K562 (cell line): ENCODE data around the gene UBR3. TPM values are rescaled to one million over a fixed set of nuclear protein-coding genes. Genes with fewer than 3 reads are reported as not detected.

Experiments used
- ADNP ChIP-seq: fragments of 200-800 bp; sonication (Bioruptor generic); IDR thresholded peaks from 2 replicates; pipeline ENCODE4 v1.6.1; 2016; ENCODE audit warnings: missing genetic modification characterization, missing compliant biosample characterization
- ARNT ChIP-seq, 2 experiments: fragments of 450-650 bp; IDR thresholded peaks; 2 replicates each; pipeline ENCODE4 v1.6.1; 2016; ENCODE audit warnings: mild to moderate bottlenecking in 1 of 2
- ATF3 ChIP-seq, 2 experiments: fragments of 450-650 bp in 1 of 2; sonication (generic) in 1 of 2; formaldehyde crosslinking in 1 of 2; IDR thresholded peaks in 1 of 2; conservative IDR thresholded peaks in 1 of 2; 2 replicates each; pipeline versions ENCODE4 v1.6.1 to v1.8.1; 2016 to 2023; ENCODE audit warnings: mild to moderate bottlenecking in 2 of 2, moderate library complexity in 2 of 2, inconsistent platforms in 1 of 2, missing genetic modification reagents in 1 of 2
- CC2D1A ChIP-seq: fragments of 450-650 bp; IDR thresholded peaks from 2 replicates; pipeline ENCODE4 v1.6.1; 2017; ENCODE audit warnings: mild to moderate bottlenecking
- CTBP1 ChIP-seq: fragments of 450-650 bp; IDR thresholded peaks from 2 replicates; pipeline ENCODE4 v1.6.1; 2016; ENCODE audit warnings: borderline replicate concordance
- DEAF1 ChIP-seq: fragments of 450-650 bp; formaldehyde crosslinking; IDR thresholded peaks from 2 replicates; pipeline ENCODE4 v1.4.0; 2020; ENCODE audit warnings: mild to moderate bottlenecking, moderate library complexity
- E2F3 ChIP-seq: fragments of 250-450 bp; sonication (Bioruptor Pico); IDR thresholded peaks from 2 replicates; pipeline ENCODE4 v1.4.0; 2020; ENCODE audit warnings: mild to moderate bottlenecking
- FUS ChIP-seq: fragments of 200-400 bp; formaldehyde crosslinking; optimal IDR thresholded peaks from 2 replicates; pipeline ENCODE3; 2017; ENCODE audit warnings: low read depth, low read length
- GABPB1 ChIP-seq: sonication (generic); formaldehyde crosslinking; IDR thresholded peaks from 2 replicates; pipeline ENCODE4 v1.8.0; 2022; ENCODE audit warnings: mild to moderate bottlenecking, missing genetic modification reagents
- JUND ChIP-seq, 2 experiments: IDR thresholded peaks; 2 replicates in 1 of 2; 3 replicates in 1 of 2; pipeline ENCODE4 v1.6.1; 2011; ENCODE audit warnings: borderline replicate concordance in 2 of 2, low read depth in 2 of 2, low read length in 2 of 2, improper control_type of control experiment in 1 of 2, missing biosample characterization in 1 of 2, missing genetic modification characterization in 1 of 2, missing genetic modification reagents in 1 of 2
- LEF1 ChIP-seq: fragments of 450-650 bp; IDR thresholded peaks from 2 replicates; pipeline ENCODE4 v1.6.1; 2016; ENCODE audit warnings: mild to moderate bottlenecking
- MAZ ChIP-seq, 2 experiments: fragments of 450-650 bp in 1 of 2; sonication (generic) in 1 of 2; formaldehyde crosslinking; IDR thresholded peaks in 1 of 2; conservative IDR thresholded peaks in 1 of 2; 2 replicates each; pipeline versions ENCODE4 v1.4.0 to v1.5.0; 2020; ENCODE audit warnings: mild to moderate bottlenecking in 1 of 2, missing genetic modification reagents in 1 of 2
- MEIS2 ChIP-seq: fragments of 450-650 bp; IDR thresholded peaks from 2 replicates; pipeline ENCODE4 v1.6.1; 2014; ENCODE audit warnings: mild to moderate bottlenecking; ENCODE audit not compliant: partially characterized antibody
- MNT ChIP-seq, 2 experiments: fragments of 450-650 bp; conservative IDR thresholded peaks; 2 replicates each; pipeline ENCODE4 v1.6.1; 2017; ENCODE audit warnings: mild to moderate bottlenecking in 2 of 2, moderate library complexity in 2 of 2
- NCOR1 ChIP-seq: fragments of 450-650 bp; IDR thresholded peaks from 2 replicates; pipeline ENCODE4 v1.6.1; 2016; ENCODE audit warnings: mild to moderate bottlenecking, moderate library complexity
- RAD21 ChIP-seq, 2 experiments: fragments of 250-450 bp in 1 of 2; fragments of 450-650 bp in 1 of 2; sonication (Bioruptor Pico) in 1 of 2; formaldehyde crosslinking in 1 of 2; IDR thresholded peaks in 1 of 2; conservative IDR thresholded peaks in 1 of 2; 2 replicates each; pipeline versions ENCODE4 v1.4.0 to v1.8.0; 2020 to 2022; ENCODE audit warnings: mild to moderate bottlenecking in 2 of 2, moderate library complexity in 1 of 2
- SRSF7 ChIP-seq: fragments of 200-400 bp; formaldehyde crosslinking; optimal IDR thresholded peaks from 2 replicates; pipeline ENCODE3; 2017; ENCODE audit warnings: mild to moderate bottlenecking, low read depth, low read length
- TCF3 ChIP-seq: sonication (generic); formaldehyde crosslinking; IDR thresholded peaks from 2 replicates; pipeline ENCODE4 v1.4.0; 2020; ENCODE audit warnings: mild to moderate bottlenecking, missing genetic modification reagents
- TEAD1 ChIP-seq, 2 experiments: fragments of 450-650 bp in 1 of 2; sonication (generic) in 1 of 2; formaldehyde crosslinking; IDR thresholded peaks; 2 replicates each; pipeline versions ENCODE4 v1.4.0 to v1.8.0; 2020 to 2022; ENCODE audit warnings: mild to moderate bottlenecking in 2 of 2, missing genetic modification reagents in 1 of 2
- XRCC5 ChIP-seq: fragments of 200-400 bp; formaldehyde crosslinking; IDR thresholded peaks from 2 replicates; pipeline ENCODE4 v1.6.1; 2017; ENCODE audit warnings: low read depth, mild to moderate bottlenecking, low read length
- ZNF740 ChIP-seq, 3 experiments: fragments of 200-800 bp in 1 of 3; sonication (Bioruptor generic) in 1 of 3; sonication (generic) in 1 of 3; formaldehyde crosslinking in 1 of 3; IDR thresholded peaks; 2 replicates each; pipeline versions ENCODE4 v1.6.1 to v1.8.0; 2016 to 2022; ENCODE audit warnings: mild to moderate bottlenecking in 2 of 3, missing compliant biosample characterization in 2 of 3, missing genetic modification characterization in 2 of 3, missing genetic modification reagents in 1 of 3
- ZNF75A ChIP-seq: fragments of 450-650 bp; formaldehyde crosslinking; IDR thresholded peaks from 2 replicates; pipeline ENCODE4 v1.4.0; 2020; ENCODE audit warnings: mild to moderate bottlenecking
- polyA plus RNA-seq, 8 experiments: library from polyadenylated mRNA; depleted of rRNA in 4 of 8; stranded (reverse) in 5 of 8; unstranded in 3 of 8; fragments of >200 nt; fragmentation: Nextera tagmentation in 2 of 8; fragmentation: Illumina TruSeq in 1 of 8; extraction: Ambion mirVana in 2 of 8; extraction: Trizol in 1 of 8; gene quantifications; 2 replicates each; pipeline versions ENCODE4 v1.2.1 to v1.2.3, GENCODE V29; 2011 to 2014; ENCODE audit warnings: inconsistent platforms in 1 of 8, missing spikeins in 1 of 8
- total RNA-seq, 7 experiments: library from RNA; depleted of rRNA in 6 of 7; stranded (reverse); fragments of >200 nt in 6 of 7; fragmentation: Illumina TruSeq in 2 of 7; extraction: Trizol in 2 of 7; gene quantifications; 2 replicates each; pipeline versions ENCODE4 v1.2.1 to v1.2.3, GENCODE V29; 2011 to 2021; ENCODE audit warnings: low replicate concordance in 1 of 7

UBR3 gene
- total and polyA plus RNA-seq, 9 of the 15 experiments (the other 6 are each of a cell fraction or from before 2014, with no cell fraction given): 14.4 to 63.5 (median 40.4) TPM

DNA sequence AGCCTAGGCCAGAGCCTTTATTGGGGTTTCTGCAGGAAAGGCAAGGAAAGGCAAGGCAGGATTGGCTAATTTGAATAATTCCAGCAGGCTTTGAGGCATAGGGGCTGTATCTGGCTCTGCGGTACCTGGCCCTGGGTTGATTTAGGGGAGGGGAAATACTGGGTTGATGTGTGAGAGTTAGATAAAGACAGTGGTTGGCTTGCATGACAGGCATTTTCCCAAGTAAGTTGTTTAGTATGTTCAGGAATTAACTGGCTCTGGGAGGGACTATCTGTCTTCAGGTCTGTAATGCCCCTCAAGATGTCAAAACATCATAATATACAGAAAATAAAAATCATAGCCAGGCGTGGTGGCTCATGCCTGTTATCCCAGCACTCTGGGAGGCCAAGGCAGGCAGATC, 98.7 kb downstream of the UBR3 start (continued):
- TF ChIP-seq FUS: no peak
- TF ChIP-seq ZNF75A: no peak
- no peak for TF ChIP-seq ZNF740 (CRISPR knock-in tag; IDR thresholded peaks at IDR 0.05)
- no peak for TF ChIP-seq ZNF740 (tag; IDR thresholded peaks at IDR 0.05)
- peak; percentile 92 for TF ChIP-seq TCF3 (CRISPR knock-in tag)
- no peak for TF ChIP-seq ADNP (tag)
- peak; percentile 78 for TF ChIP-seq CC2D1A
- no peak for TF ChIP-seq XRCC5
- TF ChIP-seq ATF3 (IDR thresholded peaks at IDR 0.05): no peak
- TF ChIP-seq ATF3 (CRISPR knock-in tag; conservative IDR thresholded peaks at IDR 0.05): 0 out of 2 replicates have a peak, but pooled peaks have one; percentile 55
- TF ChIP-seq MEIS2: peak; percentile 85
- peak; percentile 66; the same call in 1 of the 2 replicates for TF ChIP-seq LEF1
- TF ChIP-seq SRSF7: no peak
- TF ChIP-seq DEAF1 (CRISPR knock-in tag): 0 out of 2 replicates have a peak, but pooled peaks have one; percentile 19
- TF ChIP-seq CTBP1: peak; percentile 70; the same call in 1 of the 2 replicates
- 0 out of 4 replicates have a peak, but pooled peaks of 1 of the 2 experiments have one; percentile 57 for TF ChIP-seq MAZ (CRISPR knock-in tag; conservative IDR thresholded peaks at IDR 0.05 in 1 of 2, IDR thresholded peaks at IDR 0.05 in 1 of 2)
- TF ChIP-seq MNT (conservative IDR thresholded peaks at IDR 0.05): 0 out of 4 replicates have a peak, but pooled peaks of 1 of the 2 experiments have one; percentile 18
- TF ChIP-seq E2F3 (CRISPR knock-in tag): no peak
- TF ChIP-seq NCOR1: peak; percentile 76
- no peak for TF ChIP-seq JUND (IDR thresholded peaks at IDR 0.05; ENCODE audit: borderline replicate concordance, low read depth, low read length)
- TF ChIP-seq JUND (tag; IDR thresholded peaks at IDR 0.05; ENCODE audit: borderline replicate concordance, low read depth, low read length): peak; percentile 24; the same call in 1 of the 3 replicates
- TF ChIP-seq GABPB1 (CRISPR knock-in tag): 0 out of 2 replicates have a peak, but pooled peaks have one; percentile 38
- peak; percentile 23 to 50; a peak in 1 of 4 replicates for TF ChIP-seq TEAD1 (CRISPR knock-in tag; IDR thresholded peaks at IDR 0.05)
- peak in 1 of 2 experiments; percentile 16; a peak in 1 of 4 replicates for TF ChIP-seq RAD21 (CRISPR knock-in tag; conservative IDR thresholded peaks at IDR 0.05 in 1 of 2, IDR thresholded peaks at IDR 0.05 in 1 of 2)
- peak; percentile 20 to 52; a peak in 1 of 4 replicates for TF ChIP-seq ARNT (IDR thresholded peaks at IDR 0.05)
